ENCODE measurements around the gene PTPRCAP. TPM values are rescaled to one million over a fixed set of nuclear protein-coding genes. Genes with fewer than 3 reads are reported as not detected.

Gene PTPRCAP
- total RNA-seq, 1 donor from 2014 or later = 1.2 TPM

DNA sequence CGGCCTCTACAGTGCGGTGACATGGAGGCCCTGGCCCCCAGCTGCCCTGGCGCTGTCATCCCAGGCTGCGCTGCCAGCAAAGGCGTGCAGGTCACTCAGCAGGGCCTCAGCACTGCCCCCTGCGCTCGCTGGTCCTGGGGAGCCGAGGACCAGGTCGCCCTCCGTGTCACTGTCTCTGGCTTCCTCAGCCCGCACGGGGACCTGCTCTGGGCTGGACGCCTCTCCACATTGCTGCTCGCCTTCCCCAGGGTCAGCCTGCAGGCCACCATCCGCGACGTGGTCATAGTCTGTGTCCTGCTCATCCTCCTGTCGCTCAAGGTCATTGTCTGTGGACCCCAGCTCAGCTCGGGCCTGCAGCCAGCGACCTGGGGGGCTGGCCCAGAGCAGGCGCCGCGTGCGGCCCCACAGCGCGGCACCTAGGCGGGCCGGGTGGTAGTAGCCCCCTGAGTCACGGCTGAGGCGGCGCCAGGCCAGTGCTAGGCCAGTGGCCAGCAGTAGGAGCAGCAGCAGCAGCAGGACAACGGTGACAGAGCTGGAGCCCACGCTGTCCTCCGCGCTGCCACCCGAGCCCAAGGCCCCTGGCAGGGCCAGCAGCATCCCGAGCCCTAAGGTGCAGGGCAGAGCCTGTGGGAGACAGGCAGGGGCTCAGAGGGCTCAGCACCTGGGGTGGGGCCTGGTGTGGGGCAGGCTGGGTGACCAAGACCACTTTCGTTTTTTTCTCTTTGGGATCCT, 1.6 kb downstream of the PTPRCAP start:
- Mint-ChIP-seq H3K4me1 (ENCODE audit: unreplicated experiment) (peaks cover 19% of the 10 kb centered on the region), H3K36me3 (ENCODE audit: unreplicated experiment) (peaks cover 19% of the 10 kb centered on the region), H3K4me3 (ENCODE audit: unreplicated experiment) (no peak overlapping the region), H3K9me3 (ENCODE audit: unreplicated experiment) (no peaks in the 10 kb centered on the region), H3K27ac (ENCODE audit: unreplicated experiment) (no peak overlapping the region), H3K27me3 (ENCODE audit: unreplicated experiment) (no peaks in the 10 kb centered on the region)
- no peak for DNase-seq (ENCODE audit: extremely low spot score, unreplicated experiment)
- TF ChIP-seq, protein P1, sequence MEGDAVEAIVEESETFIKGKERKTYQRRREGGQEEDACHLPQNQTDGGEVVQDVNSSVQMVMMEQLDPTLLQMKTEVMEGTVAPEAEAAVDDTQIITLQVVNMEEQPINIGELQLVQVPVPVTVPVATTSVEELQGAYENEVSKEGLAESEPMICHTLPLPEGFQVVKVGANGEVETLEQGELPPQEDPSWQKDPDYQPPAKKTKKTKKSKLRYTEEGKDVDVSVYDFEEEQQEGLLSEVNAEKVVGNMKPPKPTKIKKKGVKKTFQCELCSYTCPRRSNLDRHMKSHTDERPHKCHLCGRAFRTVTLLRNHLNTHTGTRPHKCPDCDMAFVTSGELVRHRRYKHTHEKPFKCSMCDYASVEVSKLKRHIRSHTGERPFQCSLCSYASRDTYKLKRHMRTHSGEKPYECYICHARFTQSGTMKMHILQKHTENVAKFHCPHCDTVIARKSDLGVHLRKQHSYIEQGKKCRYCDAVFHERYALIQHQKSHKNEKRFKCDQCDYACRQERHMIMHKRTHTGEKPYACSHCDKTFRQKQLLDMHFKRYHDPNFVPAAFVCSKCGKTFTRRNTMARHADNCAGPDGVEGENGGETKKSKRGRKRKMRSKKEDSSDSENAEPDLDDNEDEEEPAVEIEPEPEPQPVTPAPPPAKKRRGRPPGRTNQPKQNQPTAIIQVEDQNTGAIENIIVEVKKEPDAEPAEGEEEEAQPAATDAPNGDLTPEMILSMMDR (IDR thresholded peaks at IDR 0.05) = no peak

DNA sequence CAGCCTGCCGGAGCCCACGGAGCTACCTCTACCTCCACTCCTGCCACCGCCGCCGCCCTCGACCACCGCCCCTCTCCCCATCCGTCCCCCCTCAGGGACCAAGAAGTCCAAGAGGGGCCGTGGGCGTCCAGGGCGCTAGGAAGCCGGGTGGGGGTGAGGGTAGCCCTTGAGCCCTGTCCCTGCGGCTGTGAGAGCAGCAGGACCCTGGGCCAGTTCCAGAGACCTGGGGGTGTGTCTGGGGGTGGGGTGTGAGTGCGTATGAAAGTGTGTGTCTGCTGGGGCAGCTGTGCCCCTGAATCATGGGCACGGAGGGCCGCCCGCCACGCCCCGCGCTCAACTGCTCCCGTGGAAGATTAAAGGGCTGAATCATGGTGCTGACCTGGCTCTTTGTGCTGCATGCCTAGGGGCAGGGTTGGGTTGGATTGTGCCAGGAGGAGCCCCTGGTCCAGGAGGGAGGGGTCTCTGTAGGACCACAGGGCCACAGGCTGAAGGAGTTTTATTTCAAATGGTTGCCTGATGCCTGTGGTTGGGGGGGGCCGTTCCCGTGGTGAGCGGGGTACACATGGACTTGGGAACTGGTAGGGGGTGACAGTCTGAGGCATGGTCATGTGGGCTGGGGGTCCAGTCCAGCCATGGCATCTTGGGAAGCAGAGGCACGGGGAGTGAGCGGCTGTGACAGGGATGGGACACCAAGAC, 2.3 kb downstream of the PTPRCAP start:
- DNase-seq (ENCODE audit: extremely low spot score, unreplicated experiment) = no peak
- Mint-ChIP-seq H3K27me3 (ENCODE audit: unreplicated experiment) (no peaks in the 10 kb centered on the region), H3K36me3 (ENCODE audit: unreplicated experiment) (peaks cover 15% of the 10 kb centered on the region), H3K9me3 (ENCODE audit: unreplicated experiment) (no peaks in the 10 kb centered on the region), H3K27ac (ENCODE audit: unreplicated experiment) (no peak overlapping the region), H3K4me3 (ENCODE audit: unreplicated experiment) (no peak overlapping the region), H3K4me1 (ENCODE audit: unreplicated experiment) (peaks cover 19% of the 10 kb centered on the region)
- TF ChIP-seq, protein P1 (IDR thresholded peaks at IDR 0.05) = no peak

DNA sequence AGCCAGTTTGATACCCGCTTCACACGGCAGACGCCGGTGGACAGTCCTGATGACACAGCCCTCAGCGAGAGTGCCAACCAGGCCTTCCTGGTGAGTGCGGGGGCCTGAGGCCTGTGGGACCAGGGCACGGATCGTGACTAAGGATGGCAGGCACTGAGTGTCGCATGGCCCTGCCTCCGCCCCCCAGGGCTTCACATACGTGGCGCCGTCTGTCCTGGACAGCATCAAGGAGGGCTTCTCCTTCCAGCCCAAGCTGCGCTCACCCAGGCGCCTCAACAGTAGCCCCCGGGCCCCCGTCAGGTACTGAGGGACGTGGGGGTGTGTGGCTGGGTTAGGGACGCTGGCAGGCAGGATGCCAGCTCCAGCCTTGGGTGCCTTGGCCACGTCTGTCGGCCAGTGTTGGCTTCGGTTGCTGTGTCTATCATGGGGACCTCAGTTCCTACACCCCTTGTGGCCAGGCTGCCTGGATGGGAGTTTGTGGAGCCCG, 3.0 kb downstream of the PTPRCAP start:
- peaks cover 14% of the 10 kb centered on the region for H3K4me1 Mint-ChIP-seq (ENCODE audit: unreplicated experiment)
- no peak overlapping the region for H3K27ac Mint-ChIP-seq (ENCODE audit: unreplicated experiment)
- H3K4me3 Mint-ChIP-seq (ENCODE audit: unreplicated experiment) = no peak overlapping the region
- no peak for DNase-seq (ENCODE audit: extremely low spot score, unreplicated experiment)
- no peaks in the 10 kb centered on the region for H3K9me3 Mint-ChIP-seq (ENCODE audit: unreplicated experiment)
- H3K36me3 Mint-ChIP-seq (ENCODE audit: unreplicated experiment) = peaks cover 13% of the 10 kb centered on the region
- H3K27me3 Mint-ChIP-seq (ENCODE audit: unreplicated experiment) = no peaks in the 10 kb centered on the region
- TF ChIP-seq, protein P1 (IDR thresholded peaks at IDR 0.05) = no peak

DNA sequence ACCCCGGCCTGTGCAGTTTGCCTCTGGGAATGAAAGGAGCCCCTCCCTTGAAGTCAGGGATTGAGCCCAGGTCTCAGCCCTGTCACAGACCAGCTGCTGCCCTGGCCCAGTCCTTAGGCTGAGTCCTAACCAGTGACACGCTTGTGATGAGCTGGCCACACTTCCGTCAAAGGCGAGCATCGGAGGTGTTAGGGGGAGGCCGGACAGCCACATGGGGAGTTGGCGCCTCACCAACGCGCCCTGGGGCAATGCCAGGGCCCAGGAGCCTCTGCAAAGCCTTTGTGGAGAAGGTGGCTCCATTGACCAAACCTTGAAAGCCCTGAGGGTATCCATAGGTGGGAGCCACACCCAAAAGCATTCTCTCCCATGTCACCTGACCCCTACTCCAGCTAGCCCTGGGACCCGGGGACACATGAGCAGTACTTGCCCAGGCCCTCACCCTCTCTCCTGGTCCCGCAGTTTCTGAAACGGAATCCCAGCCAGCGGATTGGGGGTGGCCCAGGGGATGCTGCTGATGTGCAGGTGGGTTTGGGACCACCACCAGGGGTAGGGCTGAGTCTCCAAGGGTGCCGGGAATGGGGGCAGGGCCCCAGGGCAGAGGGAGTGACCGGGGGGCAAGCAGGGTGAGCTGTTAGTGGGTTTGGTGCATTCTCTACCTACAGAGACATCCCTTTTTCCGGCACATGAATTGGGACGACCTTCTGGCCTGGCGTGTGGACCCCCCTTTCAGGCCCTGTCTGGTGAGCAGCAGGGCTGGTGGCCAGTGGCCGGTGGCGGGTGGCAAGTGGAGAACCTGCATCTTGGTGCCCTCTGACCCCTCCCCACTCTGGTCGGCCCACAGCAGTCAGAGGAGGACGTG, 3.7 kb downstream of the PTPRCAP start:
- Mint-ChIP-seq H3K9me3 (ENCODE audit: unreplicated experiment) (no peaks in the 10 kb centered on the region), H3K4me1 (ENCODE audit: unreplicated experiment) (peaks cover 10% of the 10 kb centered on the region), H3K4me3 (ENCODE audit: unreplicated experiment) (no peak overlapping the region), H3K27me3 (ENCODE audit: unreplicated experiment) (no peaks in the 10 kb centered on the region), H3K36me3 (ENCODE audit: unreplicated experiment) (peaks cover 12% of the 10 kb centered on the region), H3K27ac (ENCODE audit: unreplicated experiment) (no peak overlapping the region)
- DNase-seq (ENCODE audit: extremely low spot score, unreplicated experiment) = no peak
- TF ChIP-seq, protein P1 (IDR thresholded peaks at IDR 0.05) = no peak

All from osteocyte (in vitro differentiated cells).